NCI-H2196 treated with DMSO at 0.1 percent for 48 hours (cell line): ENCODE results near the gene SYNE1.
"Not testable (repeated sequence)": the region's sequence is repeated elsewhere in the genome, so short reads cannot be mapped to it uniquely, and the experiment has no call there.

ENCODE experiments used
- DNase-seq: peaks from one replicate; lab custom pipeline; 2025; ENCODE audit not compliant: unreplicated experiment; lab: John Stamatoyannopoulos, UW

SYNE1 gene

GRCh38 chr6:152499931-152500330, 137.2 kb downstream of the SYNE1 start:
- no peak for DNase-seq

GRCh38 chr6:152496731-152497130, 140.4 kb downstream of the SYNE1 start:
- no peak for DNase-seq

GRCh38 chr6:152495456-152495855, 141.7 kb downstream of the SYNE1 start:
- DNase-seq: not testable (repeated sequence)

- DNase-seq: not testable (repeated sequence)
Observed at GRCh38 chr6:152492281-152492680, 144.9 kb downstream of the SYNE1 start.

DNA sequence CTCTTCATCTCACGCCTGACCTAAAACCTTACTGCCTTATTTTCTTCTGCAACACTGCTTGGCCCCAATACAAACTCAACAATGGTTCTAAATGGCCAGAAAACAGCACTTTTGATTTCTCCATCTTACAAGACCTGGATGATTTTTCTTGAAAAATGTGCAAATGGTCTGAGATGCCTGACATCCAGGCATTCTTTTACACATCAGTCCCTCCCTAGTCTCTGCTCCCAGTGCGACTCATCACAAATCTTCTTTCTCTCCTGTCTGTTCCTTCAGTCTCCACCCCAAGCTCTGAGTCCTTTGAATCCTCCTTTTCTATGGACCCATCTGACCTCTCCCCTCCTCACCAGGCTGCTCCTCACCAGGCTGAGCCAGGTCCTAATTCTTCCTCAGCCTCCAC, 145.7 kb downstream of the SYNE1 start:
- not testable (repeated sequence) for DNase-seq

DNA sequence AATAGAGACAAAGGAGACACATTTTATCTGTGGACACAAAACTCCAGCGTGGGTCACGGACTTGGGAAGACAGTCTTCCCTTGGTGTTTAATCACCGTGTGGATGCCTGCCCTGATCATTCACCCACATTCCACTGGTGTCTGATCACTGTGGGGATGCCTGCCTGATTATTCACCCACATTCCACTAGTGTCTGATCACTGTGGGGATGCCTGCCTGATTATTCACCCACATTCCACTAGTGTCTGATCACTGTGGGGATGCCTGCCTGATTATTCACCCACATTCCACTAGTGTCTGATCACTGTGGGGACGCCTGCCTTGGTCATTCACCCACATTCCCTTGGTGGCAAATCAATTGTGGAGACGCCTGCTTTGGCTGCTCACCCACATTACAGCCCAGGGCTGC, 146.2 kb downstream of the SYNE1 start:
- DNase-seq: not testable (repeated sequence)

GRCh38 chr6:152484806-152485205, 152.4 kb downstream of the SYNE1 start:
- no peak for DNase-seq

DNA sequence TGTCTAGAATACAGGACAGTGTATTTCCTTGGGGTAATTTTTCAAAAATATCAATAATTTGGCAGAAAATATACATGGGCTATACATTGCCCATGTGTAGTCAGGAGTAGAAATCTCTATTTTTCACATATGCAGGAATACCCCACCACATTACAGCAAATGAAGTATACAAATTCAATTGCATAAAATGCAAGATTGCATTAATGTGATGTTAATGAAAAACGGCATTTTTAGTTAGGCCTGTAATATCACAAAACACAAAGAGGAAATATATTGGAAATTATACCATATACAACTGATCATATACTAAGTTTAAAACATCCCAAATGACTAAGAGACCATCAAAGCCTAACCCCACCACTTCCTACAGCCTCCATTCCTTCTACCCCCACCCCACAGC, 154.9 kb downstream of the SYNE1 start:
- DNase-seq: no peak

- no peak for DNase-seq
Observed at GRCh38 chr6:152478377-152479010, 158.7 kb downstream of the SYNE1 start.

GRCh38 chr6:152474354-152474753, 162.8 kb downstream of the SYNE1 start:
- DNase-seq: no peak

GRCh38 chr6:152472325-152472724, 164.8 kb downstream of the SYNE1 start:
- DNase-seq: no peak

DNA sequence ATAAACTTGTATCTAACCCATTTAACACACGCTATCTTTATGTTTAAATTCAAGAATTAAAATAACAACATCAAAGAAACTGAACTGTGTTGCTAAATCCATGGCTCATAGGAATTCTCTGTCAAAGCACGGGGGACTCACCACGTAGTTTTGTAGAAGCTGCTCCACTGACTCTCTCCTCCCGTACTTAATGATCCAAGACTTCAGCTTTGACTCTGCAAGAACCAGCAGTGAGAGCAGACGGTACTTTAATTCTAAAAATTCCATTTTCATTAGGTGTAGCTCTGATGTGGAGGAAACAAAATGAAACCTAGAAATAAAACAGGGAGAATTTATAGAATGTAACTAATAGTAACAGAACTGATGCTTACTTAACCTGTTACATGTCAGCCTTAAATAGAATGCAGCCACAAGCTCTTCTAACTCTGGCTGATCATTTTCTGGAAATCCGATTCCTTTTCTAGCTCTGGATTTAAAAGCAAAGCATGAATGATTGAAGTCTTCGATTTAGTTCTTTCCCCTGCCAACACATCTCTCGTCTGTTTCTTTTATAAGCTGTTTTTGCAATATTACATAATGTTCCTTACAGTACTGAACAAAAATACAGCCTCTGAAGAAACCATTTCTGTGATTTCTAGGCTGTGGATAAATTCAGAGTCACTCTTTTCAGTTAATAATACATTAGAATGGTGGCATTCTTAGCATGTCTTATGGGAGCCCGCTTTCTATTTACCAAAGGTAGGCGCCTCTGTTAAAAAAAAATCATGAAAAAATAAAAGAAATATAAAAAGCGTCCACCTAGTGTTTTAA, 165.5 kb downstream of the SYNE1 start:
- no peak for DNase-seq

DNA sequence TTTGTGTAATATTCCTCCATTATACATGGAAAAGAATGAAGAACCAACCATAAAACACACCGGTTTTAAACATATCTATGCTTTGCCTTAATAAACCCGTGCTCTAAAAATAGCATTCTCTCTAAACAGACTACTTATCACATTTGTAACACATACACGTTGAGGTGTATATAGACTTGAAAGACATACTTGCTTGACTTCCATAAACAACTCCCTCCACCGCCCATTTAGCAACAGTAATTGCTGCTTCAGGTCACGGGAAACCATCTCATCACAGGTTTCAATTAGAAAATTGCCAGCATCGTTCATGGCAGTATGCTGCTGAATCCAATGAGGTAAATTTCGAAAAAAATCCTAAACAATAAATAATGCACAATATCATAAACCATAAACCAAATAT, 174.0 kb downstream of the SYNE1 start:
- DNase-seq: no peak

- DNase-seq: no peak
Observed at GRCh38 chr6:152462716-152463115, 174.4 kb downstream of the SYNE1 start.

DNA sequence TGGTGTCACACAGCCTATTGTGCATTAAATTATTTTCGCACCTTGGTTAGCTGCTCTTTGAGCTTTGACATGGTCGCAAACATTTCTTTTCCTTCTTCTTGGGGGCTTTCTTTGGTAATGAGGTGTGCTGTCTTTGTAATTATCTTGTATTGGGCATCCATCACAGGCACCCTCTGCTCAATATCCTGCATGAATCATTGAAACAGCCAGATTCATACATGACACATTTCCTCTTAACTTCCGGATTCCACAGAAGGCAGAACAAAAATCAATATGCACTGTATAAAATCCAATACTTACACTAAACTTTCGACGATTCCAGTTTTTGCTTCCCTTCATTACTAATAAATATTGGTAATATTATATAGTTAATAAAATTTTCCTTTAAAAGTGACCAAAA, 175.6 kb downstream of the SYNE1 start:
- DNase-seq: no peak

GRCh38 chr6:152458648-152459644, 178.2 kb downstream of the SYNE1 start:
- no peak for DNase-seq

DNA sequence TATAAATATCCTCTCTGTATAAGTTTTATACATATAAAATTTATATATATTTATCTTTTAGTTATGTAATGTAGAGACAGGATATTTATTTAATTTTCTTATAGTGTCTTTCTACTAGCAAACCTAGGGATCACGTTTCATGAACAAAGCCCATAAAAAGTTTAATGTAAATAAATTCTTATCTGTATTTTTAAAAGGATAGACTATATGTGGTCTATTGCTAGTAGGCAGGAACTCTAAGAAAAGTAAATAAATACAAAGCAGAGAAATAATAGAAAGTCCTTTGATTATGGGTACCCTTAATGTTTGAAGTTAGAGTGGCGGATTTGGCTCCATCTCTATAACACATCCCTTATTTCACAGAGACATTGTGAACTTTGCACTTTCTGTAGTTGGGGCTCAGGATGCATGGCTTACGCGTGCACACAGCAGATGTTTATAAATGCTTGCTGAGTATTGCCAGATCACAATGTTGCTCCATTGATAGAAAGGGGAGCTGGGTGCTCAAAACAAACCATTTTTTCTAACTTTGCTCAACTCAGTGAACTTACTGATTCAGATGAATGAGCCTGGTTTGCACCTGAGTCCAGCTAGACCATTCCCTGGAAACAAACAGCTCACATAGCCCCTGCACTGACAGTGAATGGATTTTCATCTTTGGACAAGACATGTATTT, 179.1 kb downstream of the SYNE1 start:
- no peak for DNase-seq

DNA sequence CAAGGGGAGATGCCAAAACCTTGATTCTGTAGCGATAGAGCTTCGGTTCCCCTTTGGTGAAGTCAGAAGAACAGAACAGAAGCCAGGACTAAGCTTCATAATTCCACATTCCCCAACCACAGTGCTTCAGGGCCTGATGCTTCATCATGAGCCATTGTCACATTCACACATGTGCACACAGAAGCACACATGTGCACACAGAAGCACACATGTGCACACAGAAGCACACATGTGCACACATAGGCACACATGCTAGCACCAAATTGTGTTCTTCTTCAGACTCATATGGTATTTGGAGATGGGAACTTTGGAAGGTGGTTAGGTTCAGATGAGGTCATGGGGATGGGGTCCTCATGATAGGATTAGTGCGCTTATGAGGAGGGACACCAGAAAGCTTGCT, 183.2 kb downstream of the SYNE1 start:
- no peak for DNase-seq

GRCh38 chr6:152453421-152453820, 183.7 kb downstream of the SYNE1 start:
- DNase-seq: no peak

- no peak for DNase-seq
Observed at GRCh38 chr6:152452639-152453038, 184.5 kb downstream of the SYNE1 start.

DNA sequence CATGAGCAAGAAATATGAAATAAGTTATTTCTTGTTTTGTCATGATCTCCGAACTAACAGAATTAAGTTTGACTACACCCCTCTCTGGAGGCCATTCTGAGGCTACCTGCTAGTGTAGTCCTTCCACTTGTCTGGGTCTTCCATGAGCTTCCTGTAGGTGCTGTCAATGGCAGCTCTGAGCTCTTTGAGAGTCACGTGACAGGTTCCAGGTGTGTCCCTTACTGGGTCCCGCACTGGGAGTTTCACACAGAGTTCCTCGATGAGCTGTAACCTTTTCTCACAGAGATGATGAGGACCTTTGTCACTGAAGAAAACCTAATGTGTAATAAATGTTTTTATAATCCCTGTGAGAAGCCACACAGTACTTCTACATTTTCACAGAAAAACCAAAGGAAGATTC, 186.6 kb downstream of the SYNE1 start:
- DNase-seq: no peak
